ENCODE results near the gene PI4KA.
"Not testable (repeated sequence)": the region's sequence is repeated elsewhere in the genome, so short reads cannot be mapped to it uniquely, and the experiment has no call there.

Gene PI4KA

GRCh38 chr22:20746431-20747189 lies 112.0 kb downstream of the PI4KA start:
- no peak for DNase-seq

DNA sequence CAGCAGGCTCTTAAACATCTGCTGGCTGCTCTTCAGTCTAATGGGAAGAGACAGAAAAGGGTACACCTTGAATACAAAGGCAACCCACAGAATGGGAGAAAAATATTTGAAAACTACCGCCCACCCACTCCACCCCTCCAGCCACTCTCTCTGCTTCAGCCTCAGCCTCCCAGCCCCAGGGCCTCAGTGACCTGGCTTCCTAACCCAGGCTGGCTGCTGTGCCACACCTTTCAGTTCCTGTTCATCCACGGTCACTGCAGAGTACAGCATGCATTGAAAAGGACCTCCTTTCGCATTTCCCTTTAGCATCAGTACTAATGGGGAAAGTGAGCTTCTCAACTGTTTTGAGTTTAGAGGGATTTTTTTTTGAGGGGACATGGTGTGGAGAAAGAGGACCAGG lies 113.5 kb downstream of the PI4KA start:
- no peak for DNase-seq

DNA sequence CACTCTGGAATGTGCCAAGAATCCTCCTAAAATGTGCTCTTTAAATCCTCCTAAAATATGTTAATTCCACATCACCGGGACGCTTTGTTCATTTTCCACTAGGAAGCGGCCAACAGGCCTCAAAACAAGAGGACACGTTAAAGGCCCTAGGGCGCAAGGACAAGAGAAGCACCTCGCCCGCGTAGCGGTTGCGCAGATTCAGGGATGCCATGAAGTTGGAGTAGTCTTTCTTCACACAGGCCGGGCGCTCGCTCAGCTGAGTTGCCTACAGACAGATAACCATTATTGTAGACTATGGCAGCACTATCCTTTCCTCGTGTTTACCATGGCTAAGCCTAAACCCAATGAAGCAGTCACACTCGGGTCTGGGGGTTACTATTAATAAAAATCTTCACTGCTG lies 114.2 kb downstream of the PI4KA start:
- DNase-seq, result no peak

DNA sequence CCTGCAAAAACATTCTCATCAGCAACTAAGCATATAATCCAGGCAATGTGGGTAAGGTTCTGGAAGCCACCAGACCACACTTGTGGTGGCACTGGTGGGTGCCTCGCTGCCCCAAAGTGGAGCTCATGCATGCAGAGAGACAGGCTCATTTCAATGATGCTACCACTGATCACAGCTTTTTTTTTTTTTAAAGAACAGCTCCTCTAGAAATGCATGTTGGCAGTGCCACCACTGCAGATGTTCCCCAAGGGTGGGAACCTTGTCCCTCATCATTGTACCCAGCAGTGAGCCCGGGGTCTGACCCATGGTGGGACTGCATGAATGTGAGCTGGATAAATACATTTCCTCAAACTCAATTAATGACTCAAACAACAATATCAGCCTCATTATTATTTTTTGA lies 115.8 kb downstream of the PI4KA start:
- no peak for DNase-seq

GRCh38 chr22:20741634-20742581 lies 116.7 kb downstream of the PI4KA start:
- peak in 5 of 6 experiments; percentile 7 to 49 (median 24) for DNase-seq

GRCh38 chr22:20741008-20741633 lies 117.5 kb downstream of the PI4KA start:
- DNase-seq, result no peak

DNA sequence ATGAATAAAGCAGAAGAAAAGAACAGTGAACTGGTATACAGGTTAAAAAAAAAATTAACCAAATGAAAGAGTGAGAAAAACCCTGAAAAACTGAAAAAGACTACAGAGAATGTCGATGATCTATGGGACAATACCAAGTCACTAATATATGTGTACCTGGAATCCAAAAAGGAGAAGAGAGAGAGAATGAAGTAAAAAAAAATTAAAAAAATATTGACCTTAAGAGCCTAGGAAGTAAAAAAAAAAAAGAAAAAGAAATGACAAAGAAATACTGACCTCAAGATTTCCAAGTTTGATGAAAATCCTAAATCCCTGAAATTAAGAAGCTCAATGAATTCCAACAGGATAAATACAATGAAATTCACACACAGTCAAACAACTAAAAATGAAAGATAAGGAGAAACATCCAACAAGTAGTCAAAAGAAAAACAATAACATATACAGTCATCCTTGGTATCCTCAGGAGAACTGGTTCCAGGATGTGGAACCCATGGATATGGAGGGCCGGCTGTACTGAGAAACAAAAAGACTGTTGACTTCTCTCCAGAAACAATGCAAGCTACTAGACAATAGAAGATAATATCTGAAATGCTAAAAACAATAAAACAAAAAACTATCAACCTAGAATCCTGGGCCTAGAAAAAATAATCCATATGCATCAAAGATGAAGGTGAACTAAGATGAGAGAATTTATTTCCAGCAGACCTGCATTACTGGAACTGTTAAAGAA lies 118.2 kb downstream of the PI4KA start:
- DNase-seq, result no peak

DNA sequence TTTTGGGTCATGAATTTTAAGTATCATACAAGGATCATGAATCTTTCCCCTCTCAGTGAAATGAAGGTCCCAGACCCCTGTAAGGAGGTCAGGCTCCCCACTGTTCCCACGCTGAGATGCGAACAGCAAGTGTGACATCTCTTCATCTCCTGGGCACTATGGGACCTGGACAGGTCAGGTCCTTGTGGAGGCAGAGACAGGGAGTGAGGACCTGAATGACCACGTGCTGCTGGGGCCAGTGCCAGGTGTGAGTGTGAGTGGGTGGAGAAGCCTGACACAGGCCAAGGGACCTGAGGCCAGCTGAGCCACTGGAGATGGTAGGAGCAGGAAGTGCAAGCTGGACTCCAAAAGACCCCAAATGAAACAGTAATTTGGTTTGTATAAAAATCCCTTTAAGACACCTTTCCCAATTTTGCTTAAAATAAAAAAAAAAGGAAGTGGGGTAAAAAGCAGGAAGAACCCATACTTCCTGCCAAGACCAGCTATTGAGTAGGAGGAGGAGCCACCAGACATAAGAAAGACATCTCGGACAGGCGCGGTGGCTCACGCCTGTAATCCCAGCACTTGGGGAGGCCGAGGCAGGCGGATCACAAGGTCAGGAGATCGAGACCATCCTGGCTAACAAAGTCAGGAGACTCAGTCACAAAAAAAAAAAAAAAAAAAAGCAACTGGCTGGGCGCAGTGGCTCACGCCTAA lies 120.1 kb downstream of the PI4KA start:
- DNase-seq, result no peak

DNA sequence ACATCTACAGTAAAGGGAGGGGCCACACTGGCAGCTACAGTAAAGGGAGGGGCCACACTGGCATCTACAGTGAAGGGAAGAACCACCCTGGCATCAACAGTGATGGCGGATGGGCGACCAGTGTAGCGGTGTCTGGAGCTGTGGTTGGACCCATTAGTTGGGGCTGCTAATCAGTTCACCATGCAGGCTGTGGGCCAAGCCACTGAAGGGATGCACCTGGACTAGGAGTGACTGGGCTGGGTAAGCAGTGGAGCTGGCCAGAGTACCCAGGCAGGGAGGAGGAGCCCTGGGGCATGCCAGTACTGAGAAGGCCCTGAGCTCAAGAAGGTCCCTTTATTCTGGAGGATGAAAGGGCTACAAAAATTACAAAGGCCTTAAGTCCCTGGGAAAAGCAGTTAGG lies 121.7 kb downstream of the PI4KA start:
- DNase-seq, result not testable (repeated sequence)

GRCh38 chr22:20735356-20736162 lies 123.1 kb downstream of the PI4KA start:
- DNase-seq, result not testable (repeated sequence)

DNA sequence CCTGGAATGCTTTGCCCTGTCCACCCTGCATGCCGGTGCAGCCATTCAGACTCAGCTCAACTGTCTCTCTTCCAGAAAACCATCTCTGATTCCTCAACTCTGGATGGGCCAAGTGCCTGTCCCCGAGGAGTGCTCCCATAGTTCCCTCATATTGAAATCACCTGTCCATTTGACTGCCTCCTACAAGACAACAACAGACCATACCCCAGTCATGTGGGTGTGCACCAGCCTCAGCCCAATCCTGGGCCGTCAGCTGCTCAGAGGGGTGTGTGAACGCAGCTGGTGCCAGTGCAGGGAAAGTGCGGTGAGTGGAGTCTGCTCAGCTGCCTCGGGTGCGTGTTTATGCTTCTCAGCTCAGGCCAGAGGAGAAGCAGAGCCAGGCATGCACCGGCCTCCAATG lies 126.2 kb downstream of the PI4KA start:
- DNase-seq, result not testable (repeated sequence)

DNA sequence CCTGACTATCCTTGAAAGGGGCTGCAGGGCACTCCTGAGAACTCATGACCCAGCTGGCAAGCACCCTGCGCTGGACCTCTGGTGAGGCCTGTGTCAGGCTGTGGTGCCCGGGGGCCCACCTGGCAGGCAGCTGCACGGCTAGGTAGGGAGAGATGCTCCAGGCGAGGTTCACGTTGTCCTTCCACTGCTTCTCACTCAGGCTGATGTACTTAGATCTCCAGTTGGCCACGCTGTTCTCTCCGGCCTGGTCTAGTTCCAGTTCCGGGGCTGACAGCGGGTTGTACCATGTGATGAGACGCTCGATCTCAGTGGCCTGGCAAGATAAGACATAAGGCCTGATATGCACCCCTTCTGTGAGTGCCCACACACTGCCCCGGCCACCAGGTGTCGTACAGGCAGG lies 129.4 kb downstream of the PI4KA start:
- DNase-seq, result no peak

DNA sequence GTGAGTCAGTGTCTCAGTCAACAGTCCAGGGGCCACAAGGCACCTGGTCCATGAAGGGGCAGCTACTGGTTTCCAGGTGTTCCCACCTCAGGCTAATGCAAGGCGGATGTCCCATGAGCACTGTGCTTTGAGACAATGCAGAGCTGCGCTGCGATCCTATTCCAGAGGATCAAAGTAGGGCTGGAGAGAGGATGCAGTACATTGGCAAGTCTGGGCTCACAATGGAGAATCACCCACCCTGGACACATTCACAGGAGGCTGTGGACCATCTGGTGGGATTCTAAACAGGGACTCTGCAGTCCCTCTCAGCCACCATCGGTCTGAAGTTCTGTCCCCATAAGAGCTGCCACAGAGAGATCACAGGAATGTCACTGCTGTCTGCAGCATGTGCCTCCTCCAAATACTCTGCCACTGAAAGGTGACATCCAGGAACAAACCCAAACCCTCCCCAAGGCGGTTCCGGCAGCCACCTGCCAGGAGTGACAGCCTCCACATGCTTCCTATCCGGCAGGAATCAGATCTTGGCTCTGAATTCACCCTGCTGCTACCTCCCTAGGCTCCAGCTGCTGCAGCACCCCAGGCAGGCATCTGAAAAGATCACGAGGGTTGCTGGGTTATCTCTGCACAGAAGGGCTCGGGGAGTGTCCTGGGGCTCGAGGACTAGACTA lies 130.0 kb downstream of the PI4KA start:
- DNase-seq, result no peak

- no peak for DNase-seq
Measured at GRCh38 chr22:20727118-20728015, 131.2 kb downstream of the PI4KA start.

DNA sequence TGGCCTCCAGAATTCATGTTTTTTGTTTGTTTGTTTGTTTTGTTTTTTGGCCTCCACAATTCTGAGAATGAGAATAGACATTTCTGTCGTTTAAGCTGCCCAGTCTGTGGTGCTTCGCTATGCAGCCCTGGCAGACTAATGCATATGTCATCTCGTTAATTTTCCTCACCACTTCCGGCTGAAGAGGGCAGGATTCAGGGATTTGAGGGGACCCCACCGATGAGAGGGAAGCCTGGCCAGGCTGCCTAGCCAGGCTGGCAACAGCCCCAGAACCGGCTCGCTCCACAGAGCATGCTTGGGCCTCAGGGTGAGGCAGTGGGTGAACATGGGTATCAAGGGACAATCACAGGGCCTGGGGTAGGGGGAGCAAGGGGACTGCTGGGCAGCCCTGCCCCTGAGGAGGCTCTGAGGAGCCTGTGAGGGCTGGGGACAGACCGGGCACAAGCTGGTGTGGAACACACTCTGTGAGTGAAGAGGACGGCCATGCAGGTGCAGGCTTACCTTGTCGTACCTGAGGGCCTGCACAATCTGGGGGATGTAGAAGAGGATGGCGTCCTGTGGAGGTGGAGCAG lies 132.5 kb downstream of the PI4KA start:
- no peak for DNase-seq

DNA sequence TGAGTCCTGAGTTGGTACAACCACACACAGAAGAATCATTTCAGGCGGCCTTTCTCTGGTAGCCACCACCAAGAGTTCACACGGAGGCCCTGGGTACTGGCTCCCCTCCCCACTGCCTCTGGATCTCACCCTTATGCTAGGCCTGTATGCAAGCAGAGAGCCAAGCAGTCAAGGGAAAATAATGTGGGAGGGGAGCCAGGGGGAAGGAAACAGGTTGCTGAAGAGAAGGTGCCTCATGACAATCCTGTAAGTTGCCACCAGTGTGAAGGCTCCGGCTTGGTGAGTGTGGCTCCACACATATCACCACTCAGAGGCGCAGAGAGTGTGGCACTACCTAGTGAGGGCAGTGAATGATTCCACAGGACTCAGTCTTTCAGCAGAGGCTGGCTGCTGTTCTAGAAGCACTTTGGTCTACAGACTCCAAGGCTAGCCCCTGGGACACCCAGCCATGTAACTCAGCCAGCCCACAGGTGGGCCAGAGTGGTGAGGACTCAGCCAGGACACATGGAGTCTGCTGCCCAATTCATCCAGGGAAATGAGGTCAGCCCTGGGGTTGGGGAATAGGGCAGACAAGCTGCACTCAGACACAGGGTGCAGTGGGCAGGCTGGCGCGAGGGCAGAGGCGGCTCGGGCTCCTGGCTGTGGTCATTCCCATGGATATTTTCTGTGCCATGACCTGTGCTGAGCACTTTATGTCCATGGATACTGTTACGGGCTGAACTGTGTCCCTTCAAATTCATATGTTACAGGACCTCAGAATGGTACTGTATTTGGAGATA lies 133.7 kb downstream of the PI4KA start:
- DNase-seq, result no peak

DNA sequence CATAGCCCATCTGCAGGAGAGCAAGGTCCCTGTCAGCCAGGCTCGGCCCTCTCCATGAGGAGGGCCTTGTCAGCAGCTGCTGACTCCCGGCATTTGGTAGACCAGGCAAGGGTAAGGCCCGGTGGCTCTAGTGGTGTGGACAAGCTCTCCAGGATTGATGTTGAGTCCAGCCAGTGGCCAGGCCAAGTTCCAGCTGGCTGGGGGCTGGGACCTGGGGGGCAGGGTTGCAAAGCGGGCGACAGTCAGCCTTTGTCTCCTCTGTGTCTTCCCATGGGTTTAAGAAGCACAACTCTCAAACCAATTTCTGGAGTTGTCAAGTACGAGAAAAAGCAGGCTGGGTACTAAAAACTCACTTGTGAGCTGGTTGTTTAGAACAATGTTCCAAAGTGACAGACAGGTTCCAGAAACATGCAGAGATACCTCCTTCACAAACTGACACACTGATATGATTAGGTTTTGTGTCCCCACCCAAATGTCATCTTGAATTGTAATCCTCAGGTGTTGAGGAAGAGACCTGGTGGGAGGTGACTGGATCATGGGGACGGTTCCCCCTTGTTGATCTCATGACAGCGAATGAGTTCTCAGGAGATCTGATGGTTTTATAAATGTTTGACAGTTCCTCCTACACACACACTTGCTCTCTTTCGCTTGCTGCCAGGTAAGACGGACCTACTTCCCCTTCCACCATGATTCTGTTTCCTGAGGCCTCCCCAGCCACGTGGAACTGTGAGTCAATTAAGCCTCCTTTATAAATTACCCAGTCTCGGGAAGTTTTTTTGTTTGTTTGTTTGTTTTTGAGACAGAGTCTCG lies 137.0 kb downstream of the PI4KA start:
- DNase-seq, result no peak

Measured in stimulated activated naive CD4-positive, alpha-beta T cell (primary cell).